HG02973 (cell line): ENCODE data around the gene SPSB1.

Experiments
- ATAC-seq: cut with Tn5 transposase; IDR thresholded peaks from one replicate; pipeline ENCODE4 v1.9.1; 2021; ENCODE audit warnings: moderate library complexity; ENCODE audit not compliant: unreplicated experiment

SPSB1 gene

DNA sequence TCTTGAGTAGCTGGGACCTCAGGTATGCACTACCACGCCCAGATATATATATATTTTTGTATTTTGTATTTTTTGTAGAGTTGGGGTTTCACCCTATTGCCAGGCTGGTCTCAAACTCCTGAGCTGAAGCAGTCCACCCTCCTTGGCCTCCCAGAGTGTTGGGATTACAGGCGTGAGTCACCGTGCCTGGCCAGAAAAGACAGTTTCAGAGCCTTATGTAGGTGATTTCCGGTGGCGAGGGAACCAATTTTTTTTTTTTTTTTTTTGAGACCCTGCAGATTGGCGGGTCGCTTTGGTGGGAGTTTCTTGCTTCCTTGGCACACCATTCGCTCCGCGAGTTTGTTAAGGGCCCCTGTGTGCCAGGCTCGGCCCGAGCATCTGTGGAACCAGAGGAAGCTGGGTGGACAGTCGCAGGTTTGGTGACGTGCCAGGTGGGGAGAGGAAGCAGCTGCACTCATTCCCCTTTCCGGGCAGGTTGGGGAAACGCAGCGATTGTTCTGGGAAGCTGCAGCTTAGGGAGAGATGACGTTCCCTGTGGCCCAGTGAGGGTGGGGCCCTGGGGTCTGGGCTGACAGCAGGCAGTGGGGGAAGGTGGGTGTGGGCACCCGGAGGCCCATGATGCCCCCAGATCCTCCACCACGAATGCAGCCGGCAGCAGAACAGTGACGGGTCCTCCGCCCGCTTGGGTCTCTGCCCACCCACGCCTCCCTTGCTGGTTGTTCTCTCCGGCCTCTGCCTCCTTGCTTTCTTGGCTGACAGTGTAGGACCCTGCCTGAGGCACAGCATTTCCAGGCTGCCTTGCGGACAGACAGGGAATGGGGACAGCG is 25.1 kb downstream of the SPSB1 start:
- no peak for ATAC-seq

DNA sequence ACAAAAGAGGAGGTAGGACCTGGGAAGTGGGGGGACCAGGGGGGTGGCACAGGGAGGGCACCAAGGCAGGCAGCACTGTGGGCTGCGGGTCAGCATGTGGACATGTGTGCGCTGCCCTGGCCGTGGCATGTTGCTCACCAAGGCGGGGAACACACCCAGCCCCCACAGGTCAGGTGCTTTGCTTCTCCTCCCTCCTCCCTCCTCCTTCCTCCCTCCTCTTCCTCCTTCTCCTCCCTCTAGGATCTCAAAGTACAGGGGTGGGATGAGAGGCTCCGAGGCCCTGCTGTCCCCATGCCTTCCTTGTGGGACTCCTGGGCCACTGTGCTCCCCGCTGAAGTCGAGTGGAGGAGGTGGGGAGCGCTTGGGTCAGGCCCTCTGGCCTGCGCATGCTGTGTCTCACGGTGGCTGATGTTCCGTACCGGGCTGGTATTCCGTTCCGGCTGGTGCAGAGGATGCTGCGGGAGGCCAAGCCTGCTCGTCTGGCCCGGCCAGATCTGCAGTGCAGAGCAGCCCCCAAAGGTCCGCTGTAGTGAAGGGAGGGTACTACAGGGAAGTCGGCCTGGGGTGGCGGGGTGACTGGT is 26.6 kb downstream of the SPSB1 start:
- no peak for ATAC-seq

DNA sequence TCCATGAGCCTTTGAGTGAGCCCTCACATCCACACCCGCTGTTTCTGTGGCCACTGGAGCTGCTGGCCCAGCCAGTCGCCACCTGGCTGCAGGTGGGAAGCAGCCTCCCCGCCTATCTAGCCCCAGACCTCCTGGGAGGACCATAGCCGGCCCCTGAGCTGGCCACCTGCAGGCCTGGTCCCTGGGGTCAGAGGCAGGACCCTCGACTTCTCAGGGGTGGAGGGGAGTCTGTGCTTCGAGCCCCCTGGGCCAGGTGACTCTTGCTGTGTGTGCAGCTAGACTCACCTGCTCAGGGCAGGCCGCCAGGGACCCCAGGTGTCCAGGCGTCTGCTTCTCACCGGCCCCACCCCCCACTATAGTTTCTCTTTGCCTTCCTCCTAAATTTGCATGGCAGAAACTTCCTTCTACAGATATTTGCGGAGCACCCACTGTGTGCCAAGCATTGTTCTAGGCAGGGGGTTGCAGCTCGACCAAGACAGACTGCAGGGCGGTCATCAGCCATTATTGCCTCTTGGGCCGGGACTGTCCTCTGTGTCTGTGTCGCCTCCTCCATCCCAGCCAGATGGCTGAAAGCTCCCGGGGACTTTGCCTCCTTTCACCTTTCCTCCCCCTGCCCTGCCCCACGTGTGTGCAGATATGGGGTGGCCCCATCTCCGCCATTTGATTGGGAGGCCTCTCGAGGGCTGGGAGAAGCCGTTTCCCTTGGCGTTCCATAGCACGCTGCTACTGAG is 27.3 kb downstream of the SPSB1 start:
- no peak for ATAC-seq

DNA sequence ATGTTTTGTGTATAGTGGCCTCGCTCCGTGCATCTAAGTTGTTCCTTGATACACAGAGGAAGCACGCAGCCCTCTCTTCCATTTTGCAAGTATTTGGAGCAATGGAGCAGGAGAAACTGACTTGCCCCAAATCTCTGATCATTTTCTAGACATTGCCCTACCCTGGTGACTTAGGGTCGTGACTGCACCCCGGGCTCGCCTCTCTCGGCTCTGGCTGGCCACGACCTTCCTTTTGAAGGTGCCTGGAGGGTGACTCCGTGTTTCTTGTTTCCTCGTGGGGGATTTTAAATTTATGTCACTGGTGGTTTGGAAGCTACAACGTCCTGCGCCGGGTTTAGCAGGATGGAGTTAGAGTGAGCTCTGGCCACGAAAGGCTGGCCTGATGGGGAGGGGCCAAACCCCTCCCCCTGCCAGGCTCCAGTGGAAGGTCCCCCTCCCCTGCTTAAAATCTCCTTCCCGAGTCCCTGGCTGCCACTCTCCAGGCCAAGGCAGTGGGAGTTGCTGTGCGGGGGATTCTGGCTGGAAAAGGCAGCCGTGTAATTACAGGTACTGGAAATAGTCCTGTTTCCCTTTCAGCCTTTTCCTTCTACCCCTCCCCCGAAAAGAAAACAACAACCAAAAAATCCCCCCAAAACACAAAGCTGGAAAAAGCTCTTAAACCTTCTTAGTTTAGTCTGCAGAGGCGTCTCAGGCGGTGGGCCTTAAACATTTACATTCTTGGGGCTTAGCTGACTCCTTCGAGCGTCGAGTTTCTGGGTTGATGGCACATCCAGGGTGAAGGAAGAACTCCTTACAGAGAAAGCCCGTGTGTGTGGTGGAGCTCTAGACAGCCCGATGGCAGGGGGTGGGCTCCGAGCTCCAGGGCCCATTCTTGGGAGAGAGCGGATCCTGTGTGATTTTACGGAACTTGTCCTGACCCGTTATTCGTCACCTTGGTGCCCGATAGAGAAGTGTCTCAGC is 28.1 kb downstream of the SPSB1 start:
- no peak for ATAC-seq

DNA sequence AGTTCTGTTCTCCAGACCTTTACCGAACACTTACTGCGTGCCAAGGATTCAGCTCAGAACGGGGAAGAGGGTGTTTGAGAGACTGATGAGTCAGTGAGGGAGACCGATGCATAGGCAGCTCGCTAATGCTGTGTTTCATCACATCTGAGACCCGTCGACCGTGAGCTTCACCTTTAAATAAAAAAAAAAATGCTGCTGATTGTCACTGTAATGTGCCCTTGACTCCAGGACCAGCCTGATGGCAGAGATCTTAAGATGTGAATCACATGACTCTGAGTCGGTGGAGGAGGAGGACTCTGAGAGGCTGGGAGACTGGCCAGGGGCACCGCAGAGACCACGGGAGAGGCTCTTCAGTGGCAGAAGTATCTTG is 28.8 kb downstream of the SPSB1 start:
- ATAC-seq = no peak

DNA sequence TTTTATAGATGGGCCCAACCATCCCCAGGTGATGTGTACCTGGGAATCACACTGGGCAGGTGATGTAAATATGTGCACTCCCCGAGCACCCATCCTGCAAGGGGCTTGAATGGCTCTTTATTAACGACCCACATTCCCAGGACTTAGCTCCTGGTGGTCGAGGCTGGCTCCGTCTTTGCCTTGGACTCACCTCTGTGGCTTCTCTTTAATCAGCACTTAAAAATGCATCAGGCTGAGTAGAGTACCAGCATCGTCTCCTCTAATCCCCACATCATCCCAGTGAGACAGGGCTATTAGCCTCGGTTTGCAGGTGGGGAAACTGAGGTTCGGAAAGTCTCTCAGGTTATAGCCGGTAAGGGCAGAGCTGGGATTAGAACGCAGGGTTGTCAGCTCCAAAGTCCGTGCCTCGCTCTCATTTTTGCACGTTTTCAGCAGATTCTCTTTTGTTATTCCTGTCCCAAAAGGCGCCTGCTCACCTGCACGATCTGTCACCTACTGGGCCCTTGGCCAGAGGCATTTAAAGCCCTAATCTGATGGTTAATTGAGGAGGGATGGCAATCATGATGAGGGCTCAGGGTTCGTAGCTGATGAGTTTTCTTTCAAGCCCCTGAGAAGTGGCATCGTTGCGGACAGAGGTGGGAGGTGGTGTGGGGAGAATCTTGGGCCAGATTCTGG is 29.4 kb downstream of the SPSB1 start:
- ATAC-seq = no peak

DNA sequence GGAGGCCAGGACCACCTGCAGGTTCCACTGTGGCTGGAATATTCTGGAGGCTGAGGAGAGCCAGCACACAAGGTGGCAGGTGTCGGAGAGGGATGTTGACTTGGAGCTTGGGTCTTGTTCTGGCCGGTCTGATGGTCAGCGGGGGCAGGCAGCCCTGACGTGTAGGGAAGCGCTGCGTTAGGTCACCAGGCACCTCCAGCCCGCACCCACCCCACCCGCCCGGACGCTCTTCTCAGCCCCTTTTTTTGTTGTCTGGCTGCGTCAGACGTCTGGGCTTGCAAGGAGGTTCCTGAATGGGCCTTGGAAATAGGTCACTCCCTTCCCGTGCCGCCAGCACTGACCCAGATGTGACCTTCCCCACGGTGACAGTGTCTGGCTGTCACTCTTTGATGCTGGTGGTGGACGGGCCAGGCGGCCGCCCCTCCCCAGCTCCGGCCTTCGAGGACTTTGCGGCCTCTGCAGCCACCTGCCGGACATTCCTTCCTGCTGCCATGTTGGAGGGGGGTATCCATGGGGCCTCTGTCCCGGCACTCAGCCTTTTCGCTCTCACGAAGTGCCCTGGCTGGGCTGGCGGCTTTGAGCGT is 30.1 kb downstream of the SPSB1 start:
- ATAC-seq = no peak

DNA sequence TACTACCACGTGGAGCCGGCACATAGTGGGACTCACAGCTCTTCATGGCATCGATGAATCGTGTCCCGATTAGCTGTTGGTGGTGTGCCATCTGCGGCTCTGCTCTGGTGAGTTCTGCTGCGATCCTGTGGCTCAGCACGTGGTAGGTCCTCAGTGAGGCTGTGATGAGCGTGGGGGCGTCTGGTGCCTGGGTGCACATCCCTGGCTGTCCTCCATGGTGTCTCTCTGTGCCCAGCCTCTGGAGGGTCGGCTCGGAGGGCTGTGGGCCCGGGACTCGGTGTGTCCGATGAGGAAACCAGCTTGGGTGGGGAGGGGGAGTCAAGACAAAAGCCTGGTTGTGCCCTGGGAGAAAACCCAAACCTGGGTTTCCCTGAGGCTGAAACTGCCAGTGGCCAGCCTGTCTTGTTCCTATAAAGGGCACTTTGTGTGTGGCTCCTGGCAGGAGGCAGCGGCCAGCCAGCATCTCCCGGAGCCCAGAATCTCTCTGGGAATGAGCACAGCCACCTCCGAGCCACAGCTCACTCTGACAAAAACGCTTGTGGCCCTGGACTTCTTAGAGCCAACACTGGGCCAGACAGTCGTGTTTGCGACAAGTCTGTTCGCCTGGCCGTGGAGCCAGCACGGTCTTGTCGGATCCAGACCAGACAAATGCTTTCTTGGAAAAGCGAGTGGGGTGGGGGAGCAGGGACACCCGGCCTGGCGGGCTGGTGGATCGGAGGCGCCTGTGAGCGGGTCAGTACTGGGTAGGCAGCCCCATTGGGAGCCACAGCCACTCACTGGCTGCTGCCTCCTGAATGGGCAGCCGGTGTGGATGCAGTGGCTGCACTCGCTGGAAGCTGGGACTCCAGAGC is 31.8 kb downstream of the SPSB1 start:
- no peak for ATAC-seq

DNA sequence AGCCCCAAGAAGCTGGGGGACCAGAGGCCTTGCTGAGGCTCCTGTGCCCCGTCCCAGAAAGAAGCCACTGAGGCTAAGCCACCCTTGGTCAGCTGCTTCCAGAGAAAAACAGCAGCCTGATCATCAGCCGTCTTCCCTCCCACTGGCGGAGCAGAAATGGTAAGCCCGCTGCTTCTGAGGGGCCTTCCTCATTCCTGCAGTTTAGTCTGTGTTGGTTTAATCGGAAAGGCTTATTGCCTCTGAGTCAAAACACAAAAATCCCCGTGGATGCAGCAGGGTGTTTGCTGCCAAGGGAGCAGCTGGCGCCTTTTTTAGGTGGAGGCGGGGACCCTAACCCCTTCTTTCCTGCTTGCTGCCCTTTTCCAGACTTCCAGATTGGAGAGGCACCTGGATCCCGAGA is 33.9 kb downstream of the SPSB1 start:
- ATAC-seq = no peak

DNA sequence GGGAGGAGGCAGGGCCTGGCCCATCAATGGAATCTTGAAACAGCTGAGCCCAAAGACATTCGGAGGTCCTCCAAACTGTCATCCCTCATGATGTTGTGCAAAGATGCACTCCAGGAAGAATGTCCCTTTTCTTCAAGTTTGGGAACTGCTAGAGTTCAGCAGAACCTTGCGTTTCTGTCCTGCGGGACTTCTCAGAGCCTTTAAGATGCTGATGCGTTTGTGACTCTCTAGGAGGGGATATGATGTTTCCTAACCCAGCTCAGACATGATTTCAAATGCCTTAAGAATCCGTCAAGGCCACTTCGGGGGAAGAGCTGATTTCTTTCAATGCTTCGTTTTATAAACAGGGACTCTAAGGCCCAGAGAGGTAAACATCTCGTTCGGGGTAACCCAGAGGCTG is 35.5 kb downstream of the SPSB1 start:
- ATAC-seq = no peak

DNA sequence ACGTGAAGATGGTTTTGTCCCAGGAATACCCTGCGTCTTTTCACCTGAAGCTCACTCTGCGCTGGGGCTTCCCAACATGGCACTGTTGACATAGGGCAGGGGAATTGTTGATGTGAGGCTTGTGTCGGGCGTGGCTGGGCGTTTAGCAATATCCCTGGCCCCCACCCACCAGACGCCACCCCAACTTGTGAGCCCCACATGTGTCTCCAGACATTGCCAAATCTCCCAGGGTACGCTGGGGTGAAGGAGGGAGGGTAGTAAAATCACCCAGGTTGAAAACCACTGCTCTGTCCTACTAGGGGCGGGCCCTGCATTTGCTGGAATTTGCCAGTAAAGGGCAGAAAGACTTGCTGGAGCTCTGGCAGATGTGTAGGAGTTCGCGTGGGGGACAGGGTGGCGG is 36.0 kb downstream of the SPSB1 start:
- no peak for ATAC-seq

DNA sequence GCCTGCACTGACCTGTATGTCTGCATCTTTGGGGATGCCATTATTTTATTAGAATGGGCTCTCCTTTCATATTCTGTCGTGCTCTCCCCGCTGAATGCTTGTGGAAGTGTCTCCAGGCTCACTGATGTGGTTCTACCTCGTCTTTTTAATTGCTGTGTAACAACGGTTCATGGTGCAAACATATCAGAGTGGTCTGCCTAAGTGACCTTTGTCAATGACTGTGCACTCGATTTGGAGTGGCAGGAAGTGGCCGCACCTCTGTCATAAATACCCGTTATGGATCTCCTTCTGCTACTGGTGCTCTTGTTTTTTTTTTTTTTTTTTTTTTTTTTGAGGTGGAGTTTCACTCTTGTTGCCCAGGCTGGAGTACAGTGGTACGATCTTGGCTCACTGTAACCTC is 38.3 kb downstream of the SPSB1 start:
- ATAC-seq = no peak

DNA sequence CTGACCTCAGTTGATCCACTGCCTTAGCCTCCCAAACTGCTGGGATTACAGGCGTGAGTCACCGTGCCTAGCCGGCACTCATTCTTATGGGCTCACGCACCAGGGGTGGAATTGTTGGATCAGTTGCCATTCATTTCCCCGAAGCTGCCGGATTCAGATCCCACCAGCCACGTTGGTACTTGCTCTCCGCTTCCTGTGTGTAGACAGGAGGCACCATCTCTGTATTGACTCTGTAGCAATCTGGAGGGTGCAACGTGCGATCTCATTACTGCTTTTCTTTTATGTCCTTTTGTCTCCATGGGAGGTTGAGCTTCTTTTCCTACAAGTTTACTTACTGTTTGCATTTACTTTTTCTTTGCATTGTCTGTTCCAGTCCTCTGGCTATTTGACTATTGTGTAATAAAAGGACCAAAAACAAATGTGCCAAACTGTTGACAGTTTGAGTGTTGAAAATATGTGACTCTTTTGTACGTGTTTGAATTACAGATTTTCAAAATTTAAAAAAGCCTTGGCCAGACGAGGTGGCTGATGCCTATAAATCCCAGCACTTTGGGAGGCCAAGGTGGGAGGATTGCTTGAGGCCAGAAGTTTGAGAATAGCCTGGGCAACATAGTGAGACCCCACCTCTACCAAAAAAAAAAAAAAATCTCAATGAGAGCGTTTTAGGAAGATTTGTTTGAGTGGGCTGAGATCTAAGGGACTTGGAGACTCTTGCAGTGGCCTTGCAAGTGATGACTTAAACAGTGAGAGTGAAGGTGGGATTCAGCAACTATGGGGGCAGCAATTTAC is 39.1 kb downstream of the SPSB1 start:
- ATAC-seq = no peak

DNA sequence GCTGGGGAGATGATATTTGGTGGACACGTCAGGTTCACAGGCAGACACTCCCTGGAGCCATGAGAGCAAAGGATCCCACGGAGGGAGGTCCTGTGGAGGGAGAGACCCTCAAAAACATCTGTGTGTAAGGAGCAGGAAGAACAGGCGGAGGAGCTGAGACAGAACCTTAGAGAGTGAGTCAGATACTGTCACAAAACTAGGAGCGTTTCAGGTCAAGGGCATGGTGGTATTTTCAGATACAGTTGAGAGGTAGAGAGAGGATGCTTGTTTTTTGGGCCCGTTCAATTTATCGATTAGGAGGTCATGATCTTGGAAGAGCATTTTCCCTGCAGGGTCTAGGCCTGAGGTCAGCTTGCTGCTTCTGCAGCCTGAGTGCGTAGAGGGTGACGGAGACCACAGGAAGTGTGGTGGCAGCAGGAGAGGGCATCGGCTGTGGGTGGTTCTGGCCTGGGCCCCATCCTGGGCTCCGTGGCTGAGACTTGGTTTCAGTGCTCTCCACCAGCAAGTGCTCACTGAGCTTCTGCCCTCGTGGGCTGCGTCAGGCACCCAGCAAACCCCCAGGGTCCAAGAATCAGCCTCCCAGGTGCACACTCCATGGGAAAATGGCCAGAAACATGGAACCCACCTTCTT is 39.9 kb downstream of the SPSB1 start:
- no peak for ATAC-seq

DNA sequence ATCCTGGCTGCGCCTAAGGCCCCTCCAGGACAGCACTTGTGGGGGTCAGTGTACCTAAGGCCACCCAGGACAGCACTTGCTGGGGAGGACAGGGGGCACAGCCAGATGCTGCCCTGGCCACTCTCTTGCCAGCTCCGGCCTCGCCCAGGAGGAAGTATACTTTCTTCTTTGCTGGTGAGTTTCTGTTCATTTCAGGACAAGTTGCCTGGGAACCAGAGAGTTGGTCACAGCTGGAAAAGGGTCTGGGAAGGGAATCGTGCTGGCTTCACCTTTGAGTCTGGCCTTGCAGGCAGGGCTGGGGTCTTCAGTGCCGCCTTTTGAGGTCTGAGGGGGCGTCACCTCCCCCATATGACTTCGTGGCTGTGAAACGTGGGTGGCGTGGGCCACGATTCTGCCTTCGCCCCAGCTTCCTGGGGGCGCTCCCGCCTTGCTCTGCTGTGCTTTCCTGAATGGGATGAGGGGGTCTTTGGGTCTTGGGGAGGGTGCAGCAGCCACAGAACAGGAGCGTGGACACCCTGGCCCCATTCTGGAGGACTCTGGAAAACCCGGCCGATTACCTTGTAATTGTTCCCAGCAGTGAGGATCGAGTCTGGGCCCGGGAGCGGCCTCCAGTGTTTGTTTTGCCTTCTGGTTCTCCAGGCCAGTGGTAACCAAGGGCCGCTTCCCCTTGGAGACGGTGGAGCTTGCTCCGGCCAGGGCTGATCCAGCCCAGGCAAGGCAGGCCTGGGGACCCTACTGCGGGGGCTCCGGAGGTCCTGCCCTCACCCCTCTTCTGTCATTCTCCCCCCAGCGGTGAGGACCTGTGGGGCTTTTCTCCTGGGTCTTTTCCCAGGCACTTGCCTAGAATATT is 45.9 kb downstream of the SPSB1 start:
- ATAC-seq = no peak

DNA sequence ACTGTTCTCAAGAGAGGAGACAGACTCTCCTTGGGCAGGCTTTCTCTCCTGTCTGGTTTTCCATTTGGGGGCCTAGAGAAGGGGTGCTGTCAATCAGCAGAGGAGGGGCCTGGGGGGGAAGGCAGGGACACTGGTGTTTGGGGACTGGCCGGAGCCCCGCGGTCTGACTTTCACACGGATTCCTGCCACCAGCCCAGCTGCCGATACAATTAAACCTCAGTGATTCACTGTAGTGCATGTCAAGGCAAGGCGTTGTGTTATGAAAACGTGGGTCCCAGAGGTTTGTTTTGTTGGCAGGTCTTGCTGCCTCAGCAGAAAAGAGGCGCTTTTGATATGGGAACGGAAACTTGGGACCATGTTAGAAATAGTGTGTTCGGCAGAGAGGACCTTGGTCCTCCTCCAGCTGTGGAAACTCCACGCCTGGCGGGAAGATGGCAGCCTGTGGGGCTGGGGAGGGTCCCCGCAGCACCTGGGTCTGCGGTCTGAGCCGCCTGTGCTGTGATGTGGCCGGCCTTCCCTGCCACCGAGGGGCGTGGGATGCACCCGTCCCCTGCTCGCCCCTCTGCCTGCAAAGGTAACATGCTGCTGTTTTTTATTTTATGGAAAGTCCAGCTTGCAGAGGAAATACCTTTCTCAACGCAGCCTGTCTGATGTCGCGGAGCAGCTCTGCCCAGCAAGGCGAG is 47.6 kb downstream of the SPSB1 start:
- no peak for ATAC-seq
